Inflammatory macrophage treated with lipopolysaccharide for 1 hour (primary cell): ENCODE measurements around the gene NKIRAS1.
"Not testable (repeated sequence)": the region's sequence is repeated elsewhere in the genome, so short reads cannot be mapped to it uniquely, and the experiment has no call there.

ENCODE experiments used
- DNase-seq, 2 donors: peaks; one replicate each; pipeline ENCODE4 v3.0.0-alpha.2; 2020 to 2022

NKIRAS1 gene

DNA sequence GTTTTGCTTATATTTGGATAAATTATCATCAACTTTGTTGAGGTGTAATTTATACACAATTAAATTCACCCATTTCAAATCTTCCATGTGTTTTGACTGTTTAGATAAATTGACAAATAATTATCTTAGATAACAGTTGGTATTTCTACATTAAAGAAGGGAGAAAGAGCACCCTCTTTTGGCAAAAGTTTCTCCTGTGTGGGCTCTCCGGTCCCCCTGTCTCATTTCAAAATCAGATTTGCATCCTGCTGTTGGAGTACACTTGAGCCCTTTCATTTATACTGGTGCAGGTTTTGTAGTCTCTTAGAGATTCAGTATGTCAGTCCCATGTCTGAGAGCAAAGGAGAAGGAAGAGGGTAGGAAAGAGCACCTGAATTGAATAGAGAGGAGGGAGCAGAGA lies 49.4 kb downstream of the NKIRAS1 start:
- no peak for DNase-seq

DNA sequence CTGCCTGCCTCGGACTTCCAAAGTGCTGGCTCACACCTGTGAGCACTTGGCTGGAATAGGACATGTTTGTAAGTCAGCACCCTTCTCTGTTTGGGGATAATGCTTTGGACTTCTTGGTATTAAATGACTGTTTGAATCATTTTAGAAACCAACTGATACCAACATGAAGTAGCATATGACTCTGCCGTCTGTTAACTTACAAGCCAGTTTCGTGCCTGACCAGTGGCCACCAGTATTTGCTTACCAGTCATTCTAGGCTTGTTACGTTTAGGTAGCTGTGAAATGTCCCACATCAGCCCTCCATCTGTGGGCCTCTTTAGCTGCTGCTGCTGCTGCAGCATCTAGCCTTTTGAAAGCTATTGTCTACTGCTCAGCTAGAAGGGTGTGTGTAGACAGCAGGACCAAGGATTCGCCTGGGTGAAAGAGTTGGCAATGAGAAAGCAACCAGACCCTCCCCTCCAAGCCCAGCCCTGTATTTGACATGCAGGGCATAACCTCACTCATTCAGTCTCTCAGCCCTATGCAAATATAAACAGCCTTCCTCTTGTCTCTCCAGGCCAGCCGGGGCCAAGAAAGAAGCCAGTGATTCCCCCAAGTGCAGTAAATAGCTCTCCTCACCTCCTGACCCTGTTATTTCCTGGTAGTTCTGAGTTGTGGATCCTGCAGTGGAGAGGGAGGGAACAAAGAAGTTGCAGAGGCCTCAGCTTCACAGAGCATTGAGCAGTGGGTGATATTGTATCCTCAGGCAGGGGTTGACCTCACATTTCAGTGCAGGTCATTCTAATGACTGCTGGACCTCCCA lies 51.0 kb downstream of the NKIRAS1 start:
- DNase-seq = no peak

DNA sequence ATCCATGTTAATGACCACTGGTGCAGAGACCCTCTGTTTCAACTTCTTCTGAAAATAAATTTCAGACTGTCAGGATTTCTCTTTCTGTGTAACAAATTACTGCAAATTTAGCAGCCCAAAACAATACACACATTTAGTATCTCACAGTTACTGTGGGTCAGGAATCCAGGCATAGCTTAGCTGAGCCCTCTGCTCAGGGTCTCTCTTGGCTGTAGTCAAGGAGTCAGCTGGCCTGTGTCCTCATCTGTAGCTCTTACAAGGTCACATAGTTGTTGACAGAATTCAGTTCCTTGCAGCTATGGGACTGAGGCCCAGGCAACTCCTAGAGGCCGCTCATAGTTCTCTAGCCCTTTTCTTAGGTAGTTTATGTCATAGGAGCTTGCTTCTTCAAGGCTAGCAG lies 51.9 kb downstream of the NKIRAS1 start:
- no peak for DNase-seq

DNA sequence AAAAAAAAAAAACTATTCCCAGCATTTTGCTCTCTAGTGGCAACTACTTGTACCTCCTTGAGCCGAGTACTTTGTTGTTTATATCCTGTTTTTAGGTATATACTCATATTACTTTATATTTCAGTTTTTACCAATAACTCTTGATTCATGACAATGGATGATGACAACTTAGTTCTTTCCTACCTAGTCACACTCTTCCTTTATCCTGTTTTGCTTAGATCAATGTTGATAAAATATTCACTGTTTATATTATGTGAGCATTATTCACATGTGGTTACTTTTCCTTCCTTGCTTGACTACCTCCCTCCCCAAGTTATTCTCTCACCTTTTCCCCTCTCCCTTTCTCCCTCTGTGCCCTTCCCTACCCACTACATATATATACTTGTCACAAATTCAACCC lies 53.7 kb downstream of the NKIRAS1 start:
- DNase-seq = no peak

DNA sequence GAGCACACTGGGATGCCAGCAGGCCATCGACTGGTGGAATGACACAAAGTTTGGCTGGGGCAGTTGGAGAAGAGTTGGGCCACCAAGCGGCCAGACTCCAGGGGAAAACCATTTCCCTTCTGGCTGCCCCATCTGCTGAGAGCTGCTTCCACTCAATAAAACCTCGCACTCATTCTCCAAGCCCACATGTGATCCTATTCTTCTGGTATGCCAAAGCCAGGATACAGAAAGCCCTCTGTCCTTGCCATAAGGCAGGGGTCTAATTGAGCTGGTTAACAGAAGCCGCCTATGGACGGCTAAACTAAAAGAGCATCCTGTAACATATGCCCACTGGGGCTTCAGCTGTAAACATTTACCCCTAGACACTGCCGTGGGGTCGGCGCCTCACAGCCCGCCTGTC lies 55.1 kb downstream of the NKIRAS1 start:
- no peak for DNase-seq

DNA sequence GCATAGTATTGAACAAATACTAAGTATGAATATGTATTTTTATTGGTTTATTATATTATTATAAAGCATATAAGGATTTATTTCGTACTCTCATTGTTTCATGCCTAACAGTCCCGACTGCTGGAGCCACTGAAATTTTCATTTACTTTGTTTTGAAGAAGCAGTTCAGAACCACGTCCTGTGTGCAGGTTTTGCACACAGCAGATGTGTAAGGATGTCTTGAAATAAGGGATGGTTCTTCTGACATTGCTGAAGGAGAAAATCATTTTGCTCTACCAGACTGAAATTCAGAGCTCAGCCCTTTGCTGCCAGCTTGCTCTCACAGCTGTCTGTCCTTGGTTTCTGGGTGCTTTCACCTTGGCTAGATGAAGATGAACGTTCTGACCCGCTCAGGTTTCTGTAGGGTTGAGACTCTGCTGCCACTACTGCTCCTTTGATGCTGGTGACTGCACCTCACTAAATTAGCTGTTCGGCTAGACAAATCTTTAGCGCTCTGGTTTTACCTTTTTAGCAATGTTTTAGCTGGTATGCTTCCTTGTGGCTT lies 56.9 kb downstream of the NKIRAS1 start:
- no peak for DNase-seq

DNA sequence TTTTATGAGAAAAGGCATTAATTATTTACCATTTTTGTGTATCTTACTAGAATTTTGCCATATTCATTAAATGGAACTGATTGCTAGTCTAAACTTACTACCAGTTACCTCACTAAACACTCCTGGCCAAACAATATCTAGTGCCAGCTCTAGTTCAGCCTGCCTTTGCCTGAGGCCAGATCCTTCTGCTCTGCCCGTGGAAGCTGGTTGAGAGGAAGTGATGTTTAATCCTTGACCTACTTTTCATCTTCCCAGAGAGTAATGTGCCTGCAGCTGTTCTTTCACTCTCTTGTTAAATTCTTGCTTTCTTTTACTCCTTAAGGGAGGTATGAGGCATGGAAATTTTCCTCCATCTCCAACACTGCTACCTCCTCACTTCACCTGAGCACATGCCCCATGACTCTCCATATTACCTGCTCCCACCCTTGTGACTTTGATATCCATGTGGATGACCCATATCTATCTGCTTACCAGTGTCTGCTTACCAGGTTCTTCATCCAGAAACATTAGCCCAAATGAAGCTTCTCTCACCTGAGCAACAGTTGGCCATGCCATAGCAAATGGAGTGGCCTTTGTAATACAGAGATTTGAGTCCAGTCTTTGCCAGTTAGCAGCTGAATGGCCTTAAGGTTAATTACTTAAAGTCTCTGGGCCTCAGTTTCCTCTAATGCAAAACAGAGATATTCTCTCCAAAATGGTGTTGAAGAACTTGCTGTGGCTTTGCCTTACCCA lies 57.6 kb downstream of the NKIRAS1 start:
- no peak for DNase-seq

DNA sequence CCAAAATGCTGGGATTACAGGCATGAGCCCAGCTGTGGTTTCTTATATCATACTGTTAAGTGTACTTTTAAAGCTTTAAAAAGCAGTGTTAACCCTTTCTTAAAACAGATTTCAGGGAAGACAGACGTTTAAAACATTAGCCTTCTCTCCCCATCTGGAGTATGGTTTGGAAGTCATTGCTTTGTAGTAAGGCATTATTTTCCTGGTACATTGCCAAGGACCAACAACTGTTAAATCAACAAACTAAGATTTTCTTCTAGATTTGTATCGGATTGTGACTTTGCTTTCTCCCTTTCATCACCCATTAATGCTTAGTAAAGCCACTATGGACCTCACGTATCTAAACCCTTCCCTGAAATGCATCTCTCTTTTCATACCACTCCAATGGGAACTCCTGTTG lies 60.5 kb downstream of the NKIRAS1 start:
- DNase-seq = no peak

DNA sequence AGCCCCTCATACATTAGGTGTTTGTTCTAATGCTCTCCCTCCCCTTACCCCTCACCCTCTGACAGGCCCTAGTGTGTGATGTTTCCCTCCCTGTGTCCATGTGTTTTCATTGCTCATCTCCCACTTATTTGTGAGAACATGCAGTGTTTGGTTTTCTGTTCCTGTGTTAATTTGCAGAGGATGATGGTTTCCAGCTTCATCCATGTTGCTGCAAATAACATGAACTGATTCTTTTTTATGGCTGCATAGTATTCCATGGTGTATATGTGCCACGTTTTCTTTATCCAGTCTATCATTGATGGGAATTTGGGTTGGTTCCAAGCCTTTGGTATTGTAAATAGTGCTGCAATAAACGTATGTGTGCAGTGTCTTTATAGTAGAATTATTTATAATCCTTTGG lies 67.3 kb downstream of the NKIRAS1 start:
- not testable (repeated sequence) for DNase-seq

DNA sequence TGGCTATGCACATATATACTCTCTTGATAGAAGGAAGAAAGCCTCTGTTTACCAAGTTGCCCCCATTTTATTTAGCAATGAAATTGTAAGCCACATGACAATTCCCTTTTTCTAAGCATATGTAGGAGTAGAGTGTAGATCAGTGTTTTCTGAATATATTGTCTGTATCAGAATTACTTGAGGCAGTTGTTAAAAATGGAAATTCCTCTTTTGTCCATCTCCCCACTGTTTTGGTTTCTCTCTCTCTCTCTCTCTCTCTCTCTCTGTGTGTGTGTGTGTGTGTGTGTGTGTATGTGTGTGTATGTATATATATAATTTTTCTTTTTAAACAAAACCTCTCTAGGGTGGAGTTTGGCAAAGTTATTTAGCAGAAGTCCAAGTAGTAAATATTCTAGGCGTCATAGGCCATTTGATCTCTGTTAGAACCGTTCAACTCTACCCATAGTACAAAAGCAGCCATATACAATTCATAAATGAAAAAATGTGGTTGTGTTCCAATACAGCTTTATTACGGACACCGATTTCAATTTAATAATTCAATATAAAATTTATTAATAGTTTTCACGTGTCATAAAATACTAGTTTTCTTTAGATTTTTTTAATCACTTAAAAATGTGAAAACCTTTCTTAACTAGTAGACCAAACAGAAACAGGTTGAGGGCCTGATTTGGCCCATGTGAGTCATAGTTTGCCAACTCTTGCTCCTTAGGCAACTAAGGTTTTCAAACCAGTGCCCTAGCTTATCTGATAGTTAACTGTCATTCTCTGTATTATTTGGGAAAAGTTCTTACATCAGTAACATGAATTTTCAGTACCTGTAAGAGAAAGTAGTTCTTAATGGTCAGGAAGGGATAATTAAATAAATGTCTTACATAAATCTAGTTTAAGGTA lies 71.2 kb downstream of the NKIRAS1 start:
- DNase-seq = no peak

DNA sequence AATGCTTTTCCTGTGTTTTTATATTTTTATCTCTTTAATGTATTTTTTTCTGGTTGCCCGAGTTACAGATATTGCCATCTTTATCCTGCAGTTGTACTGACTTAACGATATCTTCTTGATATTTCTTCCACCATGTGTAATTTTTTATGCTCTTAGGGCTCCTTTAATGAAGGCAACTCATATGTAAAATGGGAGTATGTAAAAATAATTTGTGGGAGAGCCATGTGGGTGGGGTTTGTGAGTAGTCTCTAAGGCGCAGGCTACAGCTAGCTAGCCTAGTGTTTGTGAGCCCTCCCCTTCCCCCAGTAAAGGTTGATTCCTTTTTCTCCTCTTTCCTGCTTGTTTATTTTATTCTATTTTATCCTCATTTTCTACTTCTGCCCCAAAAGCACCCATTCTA lies 72.9 kb downstream of the NKIRAS1 start:
- DNase-seq = no peak
